Suppressor macrophage treated with lipopolysaccharide for 1 hour (primary cell): ENCODE results near the gene ZFP64.
"Not testable (repeated sequence)": the region's sequence is repeated elsewhere in the genome, so short reads cannot be mapped to it uniquely, and the experiment has no call there.

Experiments
- DNase-seq, 3 donors: peaks; one replicate each; pipeline ENCODE4 v3.0.0-alpha.2; 2020 to 2022

Gene ZFP64

DNA sequence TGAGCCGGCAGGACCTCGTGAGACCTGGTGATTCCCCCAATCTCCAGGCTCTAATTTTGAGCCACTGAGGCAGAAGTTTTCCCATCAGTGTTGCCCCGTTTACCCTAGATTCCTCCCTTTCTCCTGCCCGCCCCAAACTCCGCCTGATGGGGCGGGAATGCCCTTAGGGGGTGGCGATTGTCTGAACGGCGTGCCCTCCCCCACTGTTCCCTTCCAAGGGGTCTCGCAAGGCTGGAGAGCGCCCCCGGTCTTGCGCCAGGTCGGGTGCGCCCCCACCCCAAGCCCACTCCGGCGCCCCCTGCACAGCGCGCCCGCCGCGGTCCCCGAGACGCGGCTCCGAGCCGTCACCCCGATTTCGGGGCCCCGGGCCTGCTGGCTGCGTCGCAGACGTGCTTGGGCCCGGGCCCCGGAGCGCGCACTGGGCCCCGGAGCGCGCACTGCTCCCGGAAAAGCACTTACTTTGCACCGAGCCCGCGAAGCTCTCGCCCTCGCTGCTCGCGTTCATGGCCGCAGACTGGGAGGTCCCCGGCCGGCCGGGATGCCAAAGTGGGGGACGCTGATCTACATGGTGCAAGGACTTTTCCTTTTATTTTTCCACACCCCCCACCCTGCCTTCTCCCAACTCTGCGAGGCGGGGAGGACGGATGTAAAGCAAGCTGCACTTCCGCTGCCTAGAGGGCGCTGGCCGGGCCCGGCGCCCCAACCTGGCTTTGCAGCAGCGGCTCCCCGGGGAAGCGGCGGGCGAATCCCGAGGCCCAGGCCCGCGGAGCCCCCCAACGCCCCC, at the start of gene ZFP64:
ZFP64 (minus strand) TSS at position 648 of the 784 bp plus-strand sequence; CDS start at position 505, 143 bp downstream.
- DNase-seq = peak; percentile 78 to 89 (median 81)

DNA sequence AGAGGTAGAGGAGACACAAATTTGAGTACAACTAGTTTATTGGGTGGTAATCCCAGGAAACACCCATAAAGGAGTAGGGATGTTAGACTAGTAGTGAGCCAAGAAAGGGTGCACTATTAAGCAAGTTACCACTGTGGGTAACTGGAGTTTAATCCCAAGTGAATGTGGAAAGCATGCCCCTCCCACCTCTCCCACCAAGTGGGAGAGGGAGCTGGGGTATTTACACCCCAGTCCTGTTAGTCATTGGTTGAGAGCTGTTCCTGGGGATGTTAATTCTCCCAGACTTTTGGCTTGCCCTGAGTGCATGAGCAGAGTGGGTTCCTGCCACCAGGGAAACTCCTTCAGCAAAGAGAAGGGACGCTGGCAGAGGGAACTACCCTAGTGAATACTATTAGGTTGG, 49.2 kb upstream of the ZFP64 start:
- no peak for DNase-seq

DNA sequence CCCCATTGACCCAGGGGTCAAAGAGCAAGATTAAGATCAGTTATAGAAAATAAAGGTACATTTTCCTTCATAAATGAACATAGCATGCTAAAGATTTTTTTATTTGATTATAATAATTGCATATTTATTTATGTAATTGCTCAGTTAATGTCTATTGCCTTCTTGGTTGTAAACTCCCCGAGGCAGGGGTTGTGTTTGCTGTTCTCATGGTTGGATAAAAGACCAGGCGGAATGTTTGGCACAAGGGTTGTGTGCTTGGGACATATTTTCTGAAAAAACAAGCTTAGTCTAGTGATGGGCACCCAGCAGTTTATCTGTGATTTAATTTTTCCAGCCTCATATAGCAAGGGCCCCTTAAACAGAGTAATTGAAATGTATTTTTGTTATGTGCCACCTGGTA, 47.5 kb upstream of the ZFP64 start:
- no peak for DNase-seq

DNA sequence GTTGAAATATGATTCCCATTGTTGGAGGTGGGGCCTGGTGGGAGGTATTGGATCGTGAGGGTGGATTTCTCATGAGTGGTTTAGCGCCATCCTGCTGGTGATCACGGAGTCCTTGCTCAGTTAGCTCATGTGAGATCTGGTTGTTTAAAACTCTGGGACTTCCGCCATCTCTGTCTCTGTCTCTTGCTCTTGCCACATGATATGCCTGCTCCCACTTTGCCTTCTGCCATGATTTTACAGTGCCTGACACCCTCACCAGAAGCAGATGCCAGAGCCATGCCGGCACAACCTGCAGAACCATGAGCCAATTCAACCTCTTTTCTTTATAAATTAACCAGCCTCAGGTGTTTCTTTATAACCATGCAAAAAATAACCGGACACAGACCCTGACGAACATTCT, 44.7 kb upstream of the ZFP64 start:
- DNase-seq = no peak

DNA sequence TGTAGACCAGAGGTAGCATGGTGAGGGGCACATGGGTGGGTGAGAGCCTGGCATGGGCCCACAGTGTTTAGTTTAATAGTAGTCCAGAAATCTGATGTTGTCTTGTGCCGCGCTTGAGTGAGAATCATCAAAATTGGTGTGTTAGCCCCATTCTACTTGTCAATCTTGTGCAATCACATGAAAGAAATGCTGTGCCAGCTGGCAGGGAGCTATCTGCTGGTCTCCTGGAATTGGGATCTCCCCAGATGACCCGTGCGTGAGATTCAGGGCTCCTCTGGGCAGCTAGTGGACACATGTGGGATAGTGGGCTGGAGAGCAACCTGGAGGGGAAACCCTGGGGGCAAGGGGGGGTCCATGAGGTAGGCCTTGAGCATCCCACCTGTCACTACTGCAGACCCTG, 43.5 kb upstream of the ZFP64 start:
- DNase-seq = no peak

DNA sequence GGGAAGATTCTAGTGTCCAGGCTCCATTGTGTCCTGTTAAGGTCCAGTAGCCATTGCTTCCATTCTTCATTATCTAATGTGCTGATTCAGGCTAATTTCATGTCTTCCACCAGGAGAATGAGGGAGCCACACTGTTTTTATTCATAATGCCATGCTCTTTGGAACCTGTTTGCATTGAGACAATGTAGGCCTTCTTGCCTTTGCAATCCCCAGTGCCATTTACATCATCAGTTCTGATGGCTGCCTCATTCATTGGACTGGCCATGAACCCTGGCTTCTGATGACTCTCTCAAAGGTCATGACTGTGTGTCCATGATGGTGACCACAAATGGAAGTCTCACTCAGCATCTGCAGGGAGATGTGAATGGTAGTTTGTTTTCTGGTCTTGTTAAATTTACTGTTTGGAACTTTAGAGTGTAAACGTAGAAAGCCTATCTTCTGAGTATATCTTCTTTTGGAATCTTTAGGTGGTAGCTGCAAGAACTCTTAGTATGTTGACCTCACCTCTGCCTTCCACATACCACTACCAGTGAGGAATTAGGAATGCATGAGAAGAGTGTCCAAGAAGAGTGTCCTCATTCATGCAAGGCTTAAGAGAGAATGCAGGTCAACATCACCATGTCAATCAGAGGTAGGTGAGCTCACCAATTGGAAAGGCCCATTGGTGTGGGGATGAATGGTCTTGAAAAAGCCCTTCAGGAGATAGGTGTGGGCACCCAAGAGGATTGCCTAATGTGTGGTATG, 42.9 kb upstream of the ZFP64 start:
- no peak for DNase-seq

DNA sequence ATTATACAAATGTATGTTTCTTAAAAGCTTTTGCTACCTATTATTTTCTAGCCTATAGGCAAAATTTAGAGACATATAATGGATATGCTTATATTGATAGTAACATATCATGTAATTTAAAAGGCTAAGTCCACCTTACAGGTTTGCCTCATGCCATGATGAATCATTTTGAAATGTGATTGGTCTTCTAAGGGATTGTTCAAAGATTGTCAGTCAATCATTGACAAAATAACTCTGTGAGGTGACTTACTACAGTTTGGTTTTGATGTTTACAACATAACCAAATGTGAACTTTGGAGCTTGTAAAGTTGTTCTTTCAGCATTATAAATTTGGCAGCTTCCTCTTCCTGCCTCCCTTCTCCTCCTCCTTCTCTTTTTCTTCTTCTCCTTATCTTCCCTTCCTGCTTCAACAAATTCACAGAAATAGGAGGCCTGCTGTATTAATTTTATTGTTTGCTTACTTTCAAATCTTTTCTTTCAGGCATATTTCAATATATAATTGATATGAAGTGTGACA, 39.7 kb upstream of the ZFP64 start:
- no peak for DNase-seq

DNA sequence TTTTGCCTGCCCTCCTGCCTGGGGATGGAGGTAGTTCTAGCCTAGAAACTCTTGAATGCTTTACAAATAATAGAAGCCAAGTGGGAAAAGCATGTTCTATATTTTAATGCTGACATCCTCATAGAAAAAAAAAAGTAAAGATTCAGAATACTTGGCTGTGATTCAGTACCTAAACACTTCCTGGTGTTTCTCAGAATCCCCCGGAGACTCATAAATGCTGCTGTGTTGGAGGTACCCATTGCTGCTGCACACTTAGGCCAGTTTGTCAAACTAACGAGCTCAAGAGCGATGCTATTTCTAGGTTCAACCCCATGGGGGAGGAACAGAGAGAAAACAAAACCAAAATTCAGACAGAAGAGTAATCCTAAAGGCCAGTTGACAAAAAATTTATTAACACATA, 38.8 kb upstream of the ZFP64 start:
- no peak for DNase-seq

DNA sequence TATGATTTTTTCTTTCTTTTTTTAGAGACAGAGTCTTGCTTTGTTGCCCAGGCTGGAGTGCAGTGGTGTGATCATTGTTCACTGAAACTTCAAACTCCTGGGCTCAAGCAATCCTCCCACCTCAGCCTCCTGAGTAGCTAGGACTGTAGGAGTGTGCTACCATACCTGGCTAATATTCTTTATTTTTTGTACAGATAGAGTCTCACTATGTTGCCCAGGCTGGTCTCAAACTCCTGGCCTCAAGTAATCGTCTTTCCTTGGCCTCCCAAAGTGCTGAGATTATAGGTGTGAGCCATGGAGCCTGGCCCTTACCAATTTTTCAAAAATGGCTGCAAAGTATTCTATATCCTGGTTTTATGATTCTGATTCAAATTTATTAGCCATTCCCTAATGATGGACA, 37.8 kb upstream of the ZFP64 start:
- not testable (repeated sequence) for DNase-seq

DNA sequence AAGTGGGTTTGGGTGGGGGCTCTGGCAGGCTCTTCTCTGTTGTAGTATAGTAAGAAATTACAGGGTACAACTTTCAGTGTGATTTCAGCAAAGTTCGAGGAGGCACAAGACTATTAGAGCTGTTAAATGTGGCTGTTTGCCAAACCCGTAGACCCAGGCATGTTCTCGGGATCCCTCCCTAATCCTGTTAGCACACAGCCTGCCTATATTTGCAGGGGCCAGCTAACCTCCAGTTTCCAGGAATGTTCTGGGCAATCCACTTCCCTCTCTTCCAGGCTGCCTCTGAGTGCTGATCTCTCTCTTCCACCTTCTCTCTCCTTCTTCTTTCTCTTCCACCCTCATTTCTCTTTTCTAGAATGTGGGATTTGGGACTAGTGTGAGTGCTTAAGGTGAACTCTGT, 34.8 kb upstream of the ZFP64 start:
- DNase-seq = no peak

DNA sequence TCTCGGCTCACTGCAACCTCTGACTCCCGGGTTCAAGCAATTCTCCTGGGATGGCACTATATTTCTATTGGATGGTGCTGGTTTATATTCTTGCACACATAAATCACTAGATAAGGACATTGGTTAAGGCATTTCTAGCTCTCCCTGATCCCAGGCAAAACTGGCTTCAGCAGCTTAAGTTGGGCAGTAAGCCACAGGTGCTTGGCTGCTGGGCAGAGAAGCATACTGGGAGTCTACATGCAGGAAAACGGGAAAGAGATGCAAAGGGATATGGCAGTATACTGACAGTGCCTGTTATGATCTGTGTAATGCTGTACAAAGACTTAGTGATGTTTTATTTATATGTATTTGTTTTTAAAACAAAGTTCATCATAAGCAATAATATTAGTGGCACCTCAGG, 33.3 kb upstream of the ZFP64 start:
- DNase-seq = no peak

DNA sequence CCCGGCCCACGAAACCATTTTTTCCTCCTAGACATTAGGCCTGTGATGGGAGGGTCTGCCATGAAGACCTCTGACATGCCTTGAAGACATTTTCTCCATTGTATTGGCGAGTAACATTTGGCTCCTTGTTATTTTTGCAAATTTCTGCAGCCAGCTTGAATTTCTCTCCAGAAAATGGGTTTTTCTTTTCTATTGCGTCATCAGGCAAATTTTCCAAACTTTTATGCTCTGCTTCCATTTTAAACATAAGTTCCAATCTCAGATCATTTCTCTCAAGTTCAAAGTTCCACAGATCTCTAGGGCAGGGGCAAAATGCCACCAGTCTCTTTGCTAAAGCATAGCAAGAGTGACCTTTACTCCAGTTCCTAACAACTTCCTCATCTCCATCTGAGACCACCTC, 29.8 kb upstream of the ZFP64 start:
- not testable (repeated sequence) for DNase-seq

DNA sequence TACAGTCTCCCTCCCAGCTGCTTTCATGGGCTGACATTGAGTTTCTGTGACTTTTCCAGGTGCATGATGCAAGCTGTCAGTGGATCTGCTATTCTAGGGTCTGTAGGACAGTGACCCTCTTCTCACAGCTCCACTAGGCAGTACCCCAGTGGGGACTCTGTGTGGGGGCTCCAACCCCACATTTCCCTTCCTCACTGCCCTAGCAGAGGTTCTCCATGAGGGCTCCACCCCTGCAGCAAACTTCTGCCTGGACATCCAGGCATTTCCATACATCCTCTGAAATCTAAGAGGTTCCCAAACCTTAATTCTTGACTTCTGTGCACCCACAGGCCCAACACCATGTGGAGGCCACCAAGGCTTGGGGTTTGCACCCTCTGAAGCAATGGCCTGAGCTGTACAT, 29.3 kb upstream of the ZFP64 start:
- not testable (repeated sequence) for DNase-seq

DNA sequence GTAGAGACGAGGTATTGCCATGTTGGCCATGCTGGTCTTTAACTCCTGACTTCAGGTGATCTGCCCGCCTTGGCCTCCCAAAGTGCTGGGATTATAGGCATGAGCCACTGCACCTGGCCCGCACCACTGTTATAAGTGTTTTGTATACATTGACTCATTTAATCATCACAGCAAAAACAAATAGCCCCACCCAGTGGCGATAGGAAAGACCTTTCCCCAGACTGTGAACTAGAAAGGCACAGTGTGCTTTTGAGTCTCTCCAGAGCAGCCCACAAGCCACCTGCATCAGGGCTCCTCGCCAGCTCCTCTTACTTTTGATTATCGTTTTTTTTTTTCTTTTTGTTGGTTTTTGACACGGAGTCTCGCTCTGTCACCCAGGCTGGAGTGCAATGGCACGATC, 27.9 kb upstream of the ZFP64 start:
- no peak for DNase-seq

DNA sequence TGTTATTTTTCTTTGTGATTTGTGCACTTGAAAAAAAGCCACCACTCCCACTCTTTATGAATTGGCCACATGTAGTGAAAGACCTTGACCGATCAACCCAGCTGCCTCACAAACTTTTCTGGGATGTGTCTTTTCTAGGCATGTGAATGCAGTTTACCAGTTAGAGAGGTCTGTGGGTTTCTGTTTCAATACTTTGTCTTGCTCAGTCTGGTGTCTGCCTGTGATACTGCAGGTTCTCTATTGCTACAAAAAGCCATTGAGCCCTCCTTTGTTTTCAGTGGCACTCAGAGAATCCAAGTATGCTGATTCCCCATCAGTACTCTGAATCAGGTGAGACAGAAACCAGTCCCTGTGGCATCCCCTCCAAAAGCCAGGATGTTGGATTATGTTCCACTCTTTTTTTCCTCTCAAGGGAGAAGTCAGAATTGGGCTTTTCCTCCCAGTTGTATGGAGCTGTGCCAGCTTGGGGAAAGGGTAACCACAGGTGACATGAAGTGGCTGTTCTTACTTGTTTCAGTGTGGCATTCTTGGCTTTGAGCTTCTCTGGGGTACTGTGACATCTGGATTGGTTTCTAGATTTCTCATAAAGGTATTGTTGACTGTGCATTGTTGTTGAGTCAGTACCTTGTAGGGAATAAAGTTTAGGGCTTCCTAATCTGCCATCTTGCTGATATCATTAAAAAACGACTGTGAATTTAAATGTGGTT, 26.3 kb upstream of the ZFP64 start:
- DNase-seq = no peak

DNA sequence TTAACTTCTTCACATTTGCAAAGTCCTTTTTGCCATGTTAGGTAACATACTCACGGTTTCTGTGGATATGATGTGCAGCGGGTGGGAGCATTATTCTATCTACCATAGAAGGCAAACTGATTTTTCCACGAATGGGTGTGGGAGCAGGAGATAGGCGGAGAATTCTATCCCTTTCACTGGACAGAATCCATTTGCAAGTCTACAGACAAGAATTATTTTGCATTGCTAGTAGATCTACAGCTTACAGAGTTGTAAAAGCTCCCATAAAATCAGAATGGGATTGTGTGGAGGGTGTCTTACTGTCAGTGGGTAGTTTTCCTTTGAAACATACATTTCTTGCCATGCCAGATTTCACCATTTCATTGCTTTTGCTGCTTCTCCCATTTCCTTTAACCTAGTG, 22.4 kb upstream of the ZFP64 start:
- DNase-seq = no peak

DNA sequence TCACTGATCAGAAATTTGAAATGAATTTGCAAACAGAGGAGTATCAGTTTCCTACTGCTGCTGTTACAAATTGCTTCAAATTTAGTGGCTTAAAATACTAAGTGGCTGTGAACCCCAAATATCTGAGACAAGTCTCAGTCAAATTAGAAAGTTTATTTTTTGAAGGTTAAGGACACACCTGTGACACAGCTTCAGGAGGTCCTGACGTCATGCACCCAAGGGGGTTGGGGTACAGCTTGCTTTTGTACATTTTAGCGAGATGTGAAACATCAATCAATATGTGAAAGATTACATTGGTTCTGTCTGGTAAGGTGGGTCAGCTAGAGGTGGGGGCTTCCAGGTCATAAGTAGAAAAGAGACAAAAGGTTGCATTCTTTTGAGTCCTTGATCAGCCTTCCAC, 21.4 kb upstream of the ZFP64 start:
- DNase-seq = no peak

DNA sequence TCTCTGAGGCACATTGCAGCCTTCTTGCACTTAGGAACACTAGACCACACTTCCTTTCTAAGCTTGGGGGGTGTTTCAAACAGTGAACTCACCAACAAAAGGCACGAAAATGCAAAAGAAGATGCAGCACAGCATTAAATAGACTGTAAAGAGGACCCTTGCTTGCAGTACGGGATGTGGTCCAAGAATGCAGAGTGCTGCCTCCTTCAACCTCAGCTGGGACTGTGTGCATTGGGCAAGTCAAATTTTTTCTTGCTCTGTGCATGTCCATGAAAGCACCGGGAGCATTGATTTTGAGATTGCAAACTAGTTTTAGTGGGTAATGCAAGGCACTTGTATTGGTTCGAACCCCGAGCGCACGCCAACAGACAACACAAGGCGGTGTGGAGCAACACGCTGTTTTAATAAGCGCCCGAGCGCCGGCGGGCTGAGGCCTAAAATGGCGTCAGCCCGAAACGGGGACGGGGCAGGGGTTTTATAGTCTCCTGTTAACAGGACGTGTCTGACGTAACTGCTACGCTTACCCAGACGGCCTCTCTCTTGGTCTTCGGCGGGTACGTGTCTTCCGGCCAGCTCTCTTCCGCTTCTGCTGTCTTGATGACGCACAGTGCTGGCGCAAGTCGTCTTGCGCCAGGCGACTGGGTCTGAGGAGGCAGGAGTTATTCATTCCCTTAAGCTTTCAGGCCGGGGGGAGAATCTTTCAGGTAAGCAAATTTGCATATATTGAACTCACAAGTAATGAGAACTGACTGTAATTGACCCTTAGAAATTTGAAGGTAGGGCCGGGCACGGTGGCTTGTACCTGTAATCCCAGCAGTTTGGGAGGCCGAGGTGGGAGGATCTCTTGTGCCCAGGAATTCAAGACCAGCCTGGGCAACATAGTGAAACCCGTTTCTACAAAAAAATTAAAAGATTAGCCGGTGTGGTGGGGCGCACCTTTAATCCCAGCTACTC, 18.7 kb upstream of the ZFP64 start:
- DNase-seq = no peak

DNA sequence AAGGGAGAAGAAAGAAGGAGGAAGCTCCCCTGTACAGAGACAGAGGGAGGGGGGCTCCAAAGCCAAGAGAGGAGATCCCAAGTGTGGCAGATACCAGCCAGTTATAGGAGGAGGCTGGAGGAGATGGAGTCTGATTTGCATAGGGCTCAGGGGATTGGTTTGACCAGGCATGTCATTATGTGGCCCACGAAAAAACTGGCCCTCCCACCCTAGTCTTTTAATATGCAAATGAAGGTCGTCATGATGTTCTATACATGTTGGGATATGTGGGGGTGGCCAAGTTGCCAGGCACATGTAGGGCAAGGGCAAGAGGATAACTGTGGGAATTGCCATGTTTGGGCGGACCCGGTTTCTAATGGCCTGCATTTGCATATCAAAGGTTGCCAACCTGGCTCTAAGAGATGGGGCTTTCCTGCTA, 17.6 kb upstream of the ZFP64 start:
- DNase-seq = no peak

DNA sequence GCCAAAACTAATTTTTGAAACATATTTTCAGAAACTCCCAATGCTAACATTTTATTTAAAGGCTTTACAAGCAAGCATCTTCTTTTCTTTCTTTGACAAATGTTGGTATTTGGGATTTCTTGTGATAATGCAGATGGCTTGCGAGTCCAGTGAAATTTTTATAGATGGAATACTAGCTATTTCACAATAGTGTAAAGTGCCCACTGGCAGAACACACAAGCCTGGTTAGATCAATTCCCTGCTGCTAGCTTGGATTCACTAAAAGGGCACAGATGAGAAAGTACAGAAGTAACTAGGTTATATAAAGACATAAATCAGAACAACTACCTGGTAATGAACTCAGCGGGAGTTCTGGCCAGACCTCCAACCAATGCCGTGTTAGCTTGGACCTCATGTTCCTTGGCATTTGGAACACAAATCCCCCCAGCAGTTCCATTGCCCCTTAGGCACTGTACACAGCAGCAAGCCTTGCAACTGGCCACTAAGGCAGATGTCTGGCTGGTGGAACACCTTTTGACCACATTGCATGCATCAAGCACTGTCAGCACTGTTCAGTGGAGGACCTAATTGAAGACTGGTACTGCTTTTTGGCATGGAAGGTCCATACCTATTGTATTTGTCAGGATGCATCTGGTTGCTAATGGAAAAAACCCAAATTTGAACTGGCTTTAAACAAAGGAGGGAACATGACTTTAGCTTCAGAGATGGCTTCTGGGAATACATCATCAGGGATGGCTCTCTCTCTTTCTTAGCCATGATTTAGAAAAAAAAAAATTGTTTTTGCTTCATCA, 15.6 kb upstream of the ZFP64 start:
- DNase-seq = no peak

DNA sequence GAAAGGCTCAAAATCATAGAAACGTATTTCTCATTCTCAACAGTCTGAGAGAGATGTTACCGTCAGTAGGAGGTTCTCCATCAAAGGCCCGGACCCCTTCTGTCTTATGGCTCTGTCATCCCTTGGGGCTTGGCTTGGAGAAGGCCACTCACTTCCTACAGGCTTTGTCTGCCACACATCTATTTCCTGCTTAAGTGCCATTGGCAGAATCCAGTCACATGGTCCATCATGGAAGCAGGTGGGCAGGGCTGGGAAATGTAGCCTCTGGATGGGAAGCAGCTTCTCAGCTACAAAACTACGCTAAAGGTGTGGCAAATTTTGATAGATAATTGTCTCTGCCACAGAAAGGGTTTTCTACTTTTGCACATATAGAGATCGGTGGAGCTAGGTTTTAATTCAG, 12.6 kb upstream of the ZFP64 start:
- DNase-seq = no peak

DNA sequence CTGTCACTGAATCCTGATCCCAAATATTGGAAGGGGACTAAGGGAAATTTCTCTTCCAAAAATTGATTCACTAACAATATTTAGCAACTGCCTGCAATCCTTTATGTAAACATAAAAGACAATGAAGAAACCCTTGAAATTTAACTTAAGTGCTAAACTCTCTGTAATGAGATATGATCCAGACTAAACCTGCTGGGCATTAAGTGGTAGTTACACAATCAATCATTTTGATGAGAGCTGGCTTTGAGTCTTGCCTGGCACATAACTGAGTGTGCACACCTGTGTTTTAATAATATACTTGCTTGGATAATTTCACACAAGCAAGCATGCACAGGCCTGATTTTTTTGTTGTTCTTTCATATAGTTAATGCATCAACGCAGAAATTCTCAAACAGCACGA, 9.8 kb upstream of the ZFP64 start:
- no peak for DNase-seq
